ENCODE data around the gene TXK.

TXK gene

GRCh38 chr4:48047896-48048295, 86.2 kb downstream of the TXK start:
- H3K4me3 ChIP-seq (replicated peaks; ENCODE audit: low read depth, low read length), result no peak overlapping the region
- DNase-seq (ENCODE audit: low read depth), result no peak
- no peak for TF ChIP-seq CTCF (IDR thresholded peaks at IDR 0.05; ENCODE audit: low read length, missing control alignments)

GRCh38 chr4:48047421-48047844, 86.6 kb downstream of the TXK start:
- TF ChIP-seq CTCF (IDR thresholded peaks at IDR 0.05; ENCODE audit: low read length, missing control alignments), result no peak
- H3K4me3 ChIP-seq (replicated peaks; ENCODE audit: low read depth, low read length), result no peak overlapping the region
- no peak for DNase-seq (ENCODE audit: low read depth)

DNA sequence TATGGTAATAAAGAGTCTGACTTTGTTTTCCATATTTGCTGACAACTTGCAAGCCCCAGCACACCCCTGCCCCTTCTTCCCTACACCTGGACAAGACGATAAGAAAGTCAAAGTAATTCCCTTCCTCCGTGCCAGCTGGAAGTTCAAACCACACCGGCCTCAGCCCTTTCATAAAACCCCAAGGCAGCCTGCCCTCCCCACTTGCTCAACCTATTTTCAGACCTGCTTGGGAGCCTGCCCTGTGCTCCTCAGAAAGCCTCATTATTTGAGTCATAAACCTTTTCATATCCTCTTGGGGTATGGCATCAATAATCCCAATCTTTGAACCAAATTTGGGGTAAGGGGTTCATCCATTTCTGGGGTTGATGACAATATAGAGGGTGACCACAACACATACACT, 88.0 kb downstream of the TXK start:
- H3K4me3 ChIP-seq (replicated peaks; ENCODE audit: low read depth, low read length), result no peak overlapping the region
- no peak for TF ChIP-seq CTCF (IDR thresholded peaks at IDR 0.05; ENCODE audit: low read length, missing control alignments)
- DNase-seq (ENCODE audit: low read depth), result no peak

GRCh38 chr4:48044298-48044697, 89.8 kb downstream of the TXK start:
- DNase-seq (ENCODE audit: low read depth), result no peak
- TF ChIP-seq CTCF (IDR thresholded peaks at IDR 0.05; ENCODE audit: low read length, missing control alignments), result no peak
- H3K4me3 ChIP-seq (replicated peaks; ENCODE audit: low read depth, low read length), result no peak overlapping the region

GRCh38 chr4:48043504-48043903, 90.5 kb downstream of the TXK start:
- no peak for TF ChIP-seq CTCF (IDR thresholded peaks at IDR 0.05; ENCODE audit: low read length, missing control alignments)
- no peak for DNase-seq (ENCODE audit: low read depth)
- H3K4me3 ChIP-seq (replicated peaks; ENCODE audit: low read depth, low read length), result no peak overlapping the region

DNA sequence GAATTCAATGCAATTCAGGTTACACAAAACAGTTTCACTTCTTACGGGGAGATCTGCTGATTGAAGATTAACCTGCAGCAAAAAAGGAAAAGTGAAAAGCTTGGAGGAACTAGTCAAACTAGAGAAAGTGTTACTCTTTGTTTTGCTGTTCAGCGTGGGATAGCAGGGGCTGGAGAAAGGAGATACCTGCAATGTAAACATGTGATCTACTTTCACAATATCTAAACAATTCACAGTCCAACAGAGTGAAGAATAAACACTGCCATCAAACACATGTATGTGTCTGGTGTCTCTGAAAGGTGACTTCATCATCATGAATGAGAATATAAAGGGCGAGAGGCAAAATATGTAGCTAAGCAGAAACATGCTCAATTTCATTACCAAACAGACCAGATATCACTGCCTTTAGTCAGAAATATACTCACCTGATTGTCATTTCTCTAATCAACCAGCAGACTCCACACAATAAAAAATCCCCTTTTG, 91.0 kb downstream of the TXK start:
- H3K4me3 ChIP-seq (replicated peaks; ENCODE audit: low read depth, low read length), result no peak overlapping the region
- no peak for TF ChIP-seq CTCF (IDR thresholded peaks at IDR 0.05; ENCODE audit: low read length, missing control alignments)

DNA sequence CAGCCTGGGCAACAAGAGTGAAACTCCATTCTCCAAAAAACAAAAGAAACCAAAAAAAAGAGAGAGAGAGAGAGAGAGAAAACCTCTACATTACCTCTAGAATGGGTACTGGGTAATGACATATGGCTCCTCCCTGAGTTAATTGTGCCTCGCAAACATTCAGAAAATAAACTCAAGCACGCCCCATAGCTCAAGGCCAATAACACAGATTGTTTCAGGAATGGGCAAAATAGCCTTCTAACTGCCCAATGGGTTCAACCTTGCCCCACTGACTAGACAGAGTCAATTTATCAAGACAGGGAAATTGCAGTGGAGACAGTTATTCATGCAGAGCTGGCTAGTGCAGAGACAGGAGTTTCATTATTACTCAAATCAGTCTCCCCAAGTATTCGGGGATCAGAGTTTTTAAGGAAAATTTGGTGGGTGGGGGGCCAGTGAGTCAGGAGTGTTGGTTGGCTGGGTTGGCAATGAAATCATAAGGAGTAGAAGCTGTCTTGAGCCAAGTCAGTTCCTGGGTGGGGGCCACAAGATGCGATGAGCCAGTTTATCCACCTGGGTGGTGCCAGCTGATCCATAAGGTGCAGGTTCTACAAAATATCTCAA, 92.4 kb downstream of the TXK start:
- H3K4me3 ChIP-seq (replicated peaks; ENCODE audit: low read depth, low read length), result no peak overlapping the region
- TF ChIP-seq CTCF (IDR thresholded peaks at IDR 0.05; ENCODE audit: low read length, missing control alignments), result no peak
- no peak for DNase-seq (ENCODE audit: low read depth)

More for the DNA sequence above, 91.0 kb downstream of the TXK start:
- DNase-seq (ENCODE audit: low read depth), result no peak
